Gastrocnemius medialis (tissue), 4 donors: ENCODE data around the gene RARS1.

Experiments used
- CTCF ChIP-seq, 5 experiments: fragments of 450-650 bp in 3 of 5; fragments of 200-600 bp in 2 of 5; sonication (generic) in 2 of 5; IDR thresholded peaks in 4 of 5; conservative IDR thresholded peaks in 1 of 5; 1 replicate in 4 of 5; 2 replicates in 1 of 5; pipeline ENCODE4 v1.5.1; 2016 to 2019; ENCODE audit warnings: antibody characterized with exemption in 5 of 5, mild to moderate bottlenecking in 3 of 5, moderate library complexity in 3 of 5
- POLR2A ChIP-seq, 2 donors: fragments of 450-650 bp; IDR thresholded peaks; one replicate each; pipeline ENCODE4 v1.6.1; 2017; ENCODE audit warnings: antibody characterized with exemption in 2 of 2, mild to moderate bottlenecking in 2 of 2, moderate library complexity in 2 of 2

DNA sequence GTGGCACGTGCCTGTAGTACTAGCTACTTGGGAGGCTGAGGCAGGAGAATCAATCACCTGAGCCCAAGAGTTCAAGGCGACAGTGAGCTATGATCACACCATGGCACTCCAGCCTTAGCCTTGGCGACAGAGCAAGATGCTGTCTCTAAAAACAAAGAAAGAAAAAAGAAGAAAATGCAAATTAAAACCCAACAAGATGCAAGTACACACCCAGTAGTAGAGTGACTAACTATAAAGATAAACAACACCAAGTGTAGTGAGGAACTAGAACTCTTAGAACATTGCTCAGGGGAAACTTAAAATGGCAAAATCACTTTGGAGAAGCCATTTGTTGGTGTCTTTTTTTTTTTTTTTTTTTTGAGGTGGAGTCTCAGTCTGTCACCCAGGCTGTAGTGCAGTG is 34.7 kb upstream of the RARS1 start:
- no peak for TF ChIP-seq CTCF (IDR thresholded peaks at IDR 0.05 in 4 of 5, conservative IDR thresholded peaks at IDR 0.05 in 1 of 5)
- no peak for TF ChIP-seq POLR2A (IDR thresholded peaks at IDR 0.05)
